ENCODE results near the gene ZNF839.
"Not testable (repeated sequence)": the region's sequence is repeated elsewhere in the genome, so short reads cannot be mapped to it uniquely, and the experiment has no call there.

Gene ZNF839

GRCh38 chr14:102325791-102326345 is 6.3 kb downstream of the ZNF839 start:
- Histone ChIP-seq H3K36me3 (replicated peaks in 1 of 2; ENCODE audit: control insufficient read depth in 2 of 2, insufficient read depth in 2 of 2, low read length in 2 of 2) (peaks cover 5 to 44% of the 10 kb centered on the region in 2 donors), H3K27me3 (ENCODE audit: control insufficient read depth in 3 of 3, insufficient read depth in 3 of 3, low read depth in 1 of 3, low read length in 3 of 3) (no peaks in the 10 kb centered on the region), H4K8ac (ENCODE audit: low read depth, low read length) (no peak overlapping the region), H3K18ac (ENCODE audit: low read length) (no peak overlapping the region), H3K4me2 (ENCODE audit: insufficient read depth, low read length, poor library complexity, severe bottlenecking) (no peak overlapping the region), H2BK12ac (ENCODE audit: low read length) (no peak overlapping the region), H3K27ac (replicated peaks; ENCODE audit: low read length) (no peak overlapping the region), H3K14ac (ENCODE audit: low read length) (no peak overlapping the region), H3K79me1 (ENCODE audit: low read depth, low read length) (peaks cover 3% of the 10 kb centered on the region), H3K9me3 (replicated peaks in 1 of 2; ENCODE audit: control insufficient read depth in 2 of 2, insufficient read depth in 1 of 2, low read depth in 1 of 2, low read length in 2 of 2) (no peaks in the 10 kb centered on the region), H4K91ac (ENCODE audit: low read depth, low read length, poor library complexity) (no peak overlapping the region), H3K23ac (ENCODE audit: low read depth, low read length, poor library complexity) (no peak overlapping the region), H2BK5ac (ENCODE audit: low read length) (no peak overlapping the region), H2AFZ (ENCODE audit: low read length) (no peak overlapping the region), H3K4me1 (ENCODE audit: control insufficient read depth in 2 of 2, insufficient read depth in 1 of 2, low read depth in 1 of 2, low read length in 2 of 2) (no peaks in the 10 kb centered on the region), H3K4me3 (ENCODE audit: low read length in 2 of 2) (no peak overlapping the region), H2BK120ac (ENCODE audit: low read depth, low read length) (no peak overlapping the region), H3K9ac (ENCODE audit: low read depth, low read length, poor library complexity) (peak overlapping the region; percentile 5), H2AK5ac (ENCODE audit: low read depth, low read length) (no peak overlapping the region), H2BK15ac (ENCODE audit: low read length) (no peak overlapping the region), H3K4ac (ENCODE audit: low read length) (no peak overlapping the region)
- no CpG with 5 or more reads among the region's 9 CpGs for WGBS, 2 donors (ENCODE audit: extremely low coverage in 2 of 2, insufficient read length in 2 of 2, insufficient replicate concordance in 1 of 2)
- no peak for DNase-seq (ENCODE audit: low spot score)

GRCh38 chr14:102326583-102326982 is 7.0 kb downstream of the ZNF839 start:
- WGBS, 2 donors (ENCODE audit: extremely low coverage in 2 of 2, insufficient read length in 2 of 2, insufficient replicate concordance in 1 of 2), result no CpG with 5 or more reads among the region's 14 CpGs

GRCh38 chr14:102329381-102329780 is 9.8 kb downstream of the ZNF839 start:
- WGBS, 2 donors (ENCODE audit: extremely low coverage in 2 of 2, insufficient read length in 2 of 2, insufficient replicate concordance in 1 of 2), result no CpG with 5 or more reads among the region's 6 CpGs
- peaks cover 15 to 56% of the 10 kb centered on the region in 2 donors for H3K36me3 ChIP-seq (replicated peaks in 1 of 2; ENCODE audit: control insufficient read depth in 2 of 2, insufficient read depth in 2 of 2, low read length in 2 of 2)
- H3K23ac ChIP-seq (ENCODE audit: low read depth, low read length, poor library complexity); H2AK5ac ChIP-seq (ENCODE audit: low read depth, low read length); H3K4me3 ChIP-seq (ENCODE audit: low read length in 2 of 2); H2BK12ac ChIP-seq (ENCODE audit: low read length); H4K8ac ChIP-seq (ENCODE audit: low read depth, low read length); H2AFZ ChIP-seq (ENCODE audit: low read length); H4K91ac ChIP-seq (ENCODE audit: low read depth, low read length, poor library complexity); H3K9me3 ChIP-seq (replicated peaks in 1 of 2; ENCODE audit: control insufficient read depth in 2 of 2, insufficient read depth in 1 of 2, low read depth in 1 of 2, low read length in 2 of 2); H2BK15ac ChIP-seq (ENCODE audit: low read length); H3K14ac ChIP-seq (ENCODE audit: low read length); H3K27ac ChIP-seq (replicated peaks; ENCODE audit: low read length); H3K4me1 ChIP-seq (ENCODE audit: control insufficient read depth in 2 of 2, insufficient read depth in 1 of 2, low read depth in 1 of 2, low read length in 2 of 2); H3K18ac ChIP-seq (ENCODE audit: low read length); DNase-seq (ENCODE audit: low spot score); H3K4ac ChIP-seq (ENCODE audit: low read length); H3K9ac ChIP-seq (ENCODE audit: low read depth, low read length, poor library complexity); H2BK120ac ChIP-seq (ENCODE audit: low read depth, low read length); H3K79me1 ChIP-seq (ENCODE audit: low read depth, low read length); H2BK5ac ChIP-seq (ENCODE audit: low read length); H3K27me3 ChIP-seq (ENCODE audit: control insufficient read depth in 3 of 3, insufficient read depth in 3 of 3, low read depth in 1 of 3, low read length in 3 of 3); H3K4me2 ChIP-seq (ENCODE audit: insufficient read depth, low read length, poor library complexity, severe bottlenecking): not testable (repeated sequence)

More at GRCh38 chr14:102326583-102326982, 7.0 kb downstream of the ZNF839 start:
- H3K27ac ChIP-seq (replicated peaks; ENCODE audit: low read length), result no peak overlapping the region
- H3K9me3 ChIP-seq (replicated peaks in 1 of 2; ENCODE audit: control insufficient read depth in 2 of 2, insufficient read depth in 1 of 2, low read depth in 1 of 2, low read length in 2 of 2), result no peaks in the 10 kb centered on the region
- H2BK5ac ChIP-seq (ENCODE audit: low read length), result no peak overlapping the region
- no peak overlapping the region for H3K4me2 ChIP-seq (ENCODE audit: insufficient read depth, low read length, poor library complexity, severe bottlenecking)
- H3K23ac ChIP-seq (ENCODE audit: low read depth, low read length, poor library complexity), result no peak overlapping the region
- H2AK5ac ChIP-seq (ENCODE audit: low read depth, low read length), result no peak overlapping the region
- H3K4me1 ChIP-seq (ENCODE audit: control insufficient read depth in 2 of 2, insufficient read depth in 1 of 2, low read depth in 1 of 2, low read length in 2 of 2), result no peaks in the 10 kb centered on the region
- H3K4me3 ChIP-seq (ENCODE audit: low read length in 2 of 2), result no peak overlapping the region
- no peak for DNase-seq (ENCODE audit: low spot score)
- H2BK15ac ChIP-seq (ENCODE audit: low read length), result no peak overlapping the region
- H3K27me3 ChIP-seq (ENCODE audit: control insufficient read depth in 3 of 3, insufficient read depth in 3 of 3, low read depth in 1 of 3, low read length in 3 of 3), result no peaks in the 10 kb centered on the region
- H3K9ac ChIP-seq (ENCODE audit: low read depth, low read length, poor library complexity), result no peak overlapping the region
- no peak overlapping the region for H3K4ac ChIP-seq (ENCODE audit: low read length)
- H2AFZ ChIP-seq (ENCODE audit: low read length), result no peak overlapping the region
- H2BK12ac ChIP-seq (ENCODE audit: low read length), result no peak overlapping the region
- no peak overlapping the region for H4K8ac ChIP-seq (ENCODE audit: low read depth, low read length)
- H3K14ac ChIP-seq (ENCODE audit: low read length), result no peak overlapping the region
- peaks cover 3% of the 10 kb centered on the region for H3K79me1 ChIP-seq (ENCODE audit: low read depth, low read length)
- H3K18ac ChIP-seq (ENCODE audit: low read length), result no peak overlapping the region
- H3K36me3 ChIP-seq (replicated peaks in 1 of 2; ENCODE audit: control insufficient read depth in 2 of 2, insufficient read depth in 2 of 2, low read length in 2 of 2), result peaks cover 5 to 44% of the 10 kb centered on the region in 2 donors
- H4K91ac ChIP-seq (ENCODE audit: low read depth, low read length, poor library complexity), result no peak overlapping the region
- no peak overlapping the region for H2BK120ac ChIP-seq (ENCODE audit: low read depth, low read length)

GRCh38 chr14:102330806-102331205 is 11.3 kb downstream of the ZNF839 start:
- Histone ChIP-seq H3K18ac (ENCODE audit: low read length) (no peak overlapping the region), H2BK12ac (ENCODE audit: low read length) (no peak overlapping the region), H2AFZ (ENCODE audit: low read length) (no peak overlapping the region), H3K23ac (ENCODE audit: low read depth, low read length, poor library complexity) (no peak overlapping the region), H4K91ac (ENCODE audit: low read depth, low read length, poor library complexity) (no peak overlapping the region), H2BK15ac (ENCODE audit: low read length) (no peak overlapping the region), H3K27ac (replicated peaks; ENCODE audit: low read length) (no peak overlapping the region), H4K8ac (ENCODE audit: low read depth, low read length) (no peak overlapping the region), H3K9me3 (replicated peaks in 1 of 2; ENCODE audit: control insufficient read depth in 2 of 2, insufficient read depth in 1 of 2, low read depth in 1 of 2, low read length in 2 of 2) (no peaks in the 10 kb centered on the region), H3K4me1 (ENCODE audit: control insufficient read depth in 2 of 2, insufficient read depth in 1 of 2, low read depth in 1 of 2, low read length in 2 of 2) (no peaks in the 10 kb centered on the region), H3K4me2 (ENCODE audit: insufficient read depth, low read length, poor library complexity, severe bottlenecking) (no peak overlapping the region), H2AK5ac (ENCODE audit: low read depth, low read length) (no peak overlapping the region), H3K9ac (ENCODE audit: low read depth, low read length, poor library complexity) (no peak overlapping the region), H3K4me3 (ENCODE audit: low read length in 2 of 2) (no peak overlapping the region), H3K14ac (ENCODE audit: low read length) (no peak overlapping the region), H3K4ac (ENCODE audit: low read length) (no peak overlapping the region), H3K79me1 (ENCODE audit: low read depth, low read length) (no peaks in the 10 kb centered on the region), H2BK5ac (ENCODE audit: low read length) (no peak overlapping the region), H3K27me3 (ENCODE audit: control insufficient read depth in 3 of 3, insufficient read depth in 3 of 3, low read depth in 1 of 3, low read length in 3 of 3) (no peaks in the 10 kb centered on the region), H3K36me3 (replicated peaks in 1 of 2; ENCODE audit: control insufficient read depth in 2 of 2, insufficient read depth in 2 of 2, low read length in 2 of 2) (peaks cover 15 to 64% of the 10 kb centered on the region in 2 donors), H2BK120ac (ENCODE audit: low read depth, low read length) (no peak overlapping the region)
- WGBS, 2 donors (ENCODE audit: extremely low coverage in 2 of 2, insufficient read length in 2 of 2, insufficient replicate concordance in 1 of 2), result no CpG with 5 or more reads among the region's 8 CpGs
- no peak for DNase-seq (ENCODE audit: low spot score)

All from neuronal stem cell (in vitro differentiated cells).